Measurements from ENCODE around the gene TENM3.
A peak's percentile ranks its signal among the peaks of the same experiment; 100 is the strongest.

TENM3 gene

GRCh38 chr4:182495645-182496385 lies 252.6 kb downstream of the TENM3 start:
- H2AFZ ChIP-seq (ENCODE audit: low read depth, low read length) = no peak overlapping the region
- no peak for TF ChIP-seq CTCF (IDR thresholded peaks at IDR 0.05; ENCODE audit: low read depth, low read length)
- TF ChIP-seq EZH2phosphoT487 (IDR thresholded peaks at IDR 0.05; ENCODE audit: low read depth) = no peak
- H3K36me3 ChIP-seq (replicated peaks; ENCODE audit: low read depth, low read length) = no peaks in the 10 kb centered on the region
- H3K9me3 ChIP-seq (ENCODE audit: insufficient read depth, low read length) = no peaks in the 10 kb centered on the region
- H3K27ac ChIP-seq (ENCODE audit: low read length) = no peak overlapping the region
- no peaks in the 10 kb centered on the region for H3K79me2 ChIP-seq (ENCODE audit: low read length)
- no peak overlapping the region for H3K4me3 ChIP-seq (ENCODE audit: low read length)
- H3K4me1 ChIP-seq (ENCODE audit: low read length) = peaks cover 10% of the 10 kb centered on the region
- H3K27me3 ChIP-seq (ENCODE audit: low read depth, low read length) = no peaks in the 10 kb centered on the region
- H3K4me2 ChIP-seq (ENCODE audit: low read length) = peak overlapping the region; percentile 5; the same call in 1 of the 2 replicates
- H4K20me1 ChIP-seq (ENCODE audit: insufficient read depth, low read length) = no peaks in the 10 kb centered on the region
- no peak overlapping the region for H3K9ac ChIP-seq (ENCODE audit: low read length)

GRCh38 chr4:182496408-182496807 lies 253.2 kb downstream of the TENM3 start:
- Histone ChIP-seq H3K36me3 (replicated peaks; ENCODE audit: low read depth, low read length) (no peaks in the 10 kb centered on the region), H3K4me2 (ENCODE audit: low read length) (no peak overlapping the region), H3K4me3 (ENCODE audit: low read length) (no peak overlapping the region), H3K27ac (ENCODE audit: low read length) (no peak overlapping the region), H4K20me1 (ENCODE audit: insufficient read depth, low read length) (no peaks in the 10 kb centered on the region), H3K9me3 (ENCODE audit: insufficient read depth, low read length) (no peaks in the 10 kb centered on the region), H3K9ac (ENCODE audit: low read length) (no peak overlapping the region), H3K79me2 (ENCODE audit: low read length) (no peaks in the 10 kb centered on the region), H3K27me3 (ENCODE audit: low read depth, low read length) (no peaks in the 10 kb centered on the region), H3K4me1 (ENCODE audit: low read length) (peaks cover 10% of the 10 kb centered on the region), H2AFZ (ENCODE audit: low read depth, low read length) (no peak overlapping the region)
- no peak for TF ChIP-seq CTCF (IDR thresholded peaks at IDR 0.05; ENCODE audit: low read depth, low read length)
- TF ChIP-seq EZH2phosphoT487 (IDR thresholded peaks at IDR 0.05; ENCODE audit: low read depth) = no peak

- Histone ChIP-seq H3K4me2 (ENCODE audit: low read length) (no peak overlapping the region), H4K20me1 (ENCODE audit: insufficient read depth, low read length) (no peaks in the 10 kb centered on the region), H3K4me1 (ENCODE audit: low read length) (no peaks in the 10 kb centered on the region), H3K4me3 (ENCODE audit: low read length) (no peak overlapping the region), H3K27me3 (ENCODE audit: low read depth, low read length) (no peaks in the 10 kb centered on the region), H3K79me2 (ENCODE audit: low read length) (no peaks in the 10 kb centered on the region), H3K9me3 (ENCODE audit: insufficient read depth, low read length) (no peaks in the 10 kb centered on the region), H3K9ac (ENCODE audit: low read length) (no peak overlapping the region), H3K27ac (ENCODE audit: low read length) (no peak overlapping the region), H2AFZ (ENCODE audit: low read depth, low read length) (no peak overlapping the region), H3K36me3 (replicated peaks; ENCODE audit: low read depth, low read length) (no peaks in the 10 kb centered on the region)
- TF ChIP-seq CTCF (IDR thresholded peaks at IDR 0.05; ENCODE audit: low read depth, low read length) (no peak), EZH2phosphoT487 (IDR thresholded peaks at IDR 0.05; ENCODE audit: low read depth) (no peak)
Observed at GRCh38 chr4:182502064-182502463, 258.9 kb downstream of the TENM3 start.

- H3K4me2 ChIP-seq (ENCODE audit: low read length) = no peak overlapping the region
- TF ChIP-seq CTCF (IDR thresholded peaks at IDR 0.05; ENCODE audit: low read depth, low read length) = no peak
- TF ChIP-seq EZH2phosphoT487 (IDR thresholded peaks at IDR 0.05; ENCODE audit: low read depth) = no peak
- no peak overlapping the region for H2AFZ ChIP-seq (ENCODE audit: low read depth, low read length)
- H3K27ac ChIP-seq (ENCODE audit: low read length) = no peak overlapping the region
- H4K20me1 ChIP-seq (ENCODE audit: insufficient read depth, low read length) = no peaks in the 10 kb centered on the region
- H3K36me3 ChIP-seq (replicated peaks; ENCODE audit: low read depth, low read length) = no peaks in the 10 kb centered on the region
- H3K4me1 ChIP-seq (ENCODE audit: low read length) = no peaks in the 10 kb centered on the region
- no peaks in the 10 kb centered on the region for H3K9me3 ChIP-seq (ENCODE audit: insufficient read depth, low read length)
- no peaks in the 10 kb centered on the region for H3K79me2 ChIP-seq (ENCODE audit: low read length)
- no peaks in the 10 kb centered on the region for H3K27me3 ChIP-seq (ENCODE audit: low read depth, low read length)
- no peak overlapping the region for H3K4me3 ChIP-seq (ENCODE audit: low read length)
- H3K9ac ChIP-seq (ENCODE audit: low read length) = no peak overlapping the region
Observed at GRCh38 chr4:182504463-182504862, 261.3 kb downstream of the TENM3 start.
